Progenitor cell of endocrine pancreas (in vitro differentiated cells): ENCODE data around the gene PTPN14. TPM values are rescaled to one million over a fixed set of nuclear protein-coding genes. Genes with fewer than 3 reads are reported as not detected.

Source experiments
- DNase-seq: peaks from one replicate; pipeline ENCODE4 v3.0.0; 2021; ENCODE audit warnings: low spot score; ENCODE audit not compliant: unreplicated experiment
- H3K27ac Mint-ChIP-seq: 2 replicates; pipeline ENCODE4 v1.8.0; 2021; ENCODE audit warnings: mild to moderate bottlenecking, moderate library complexity, mixed read lengths
- H3K27me3 Mint-ChIP-seq: 2 replicates; pipeline ENCODE4 v1.8.0; 2021; ENCODE audit warnings: mixed read lengths
- H3K36me3 Mint-ChIP-seq: 2 replicates; pipeline ENCODE4 v1.8.0; 2022; ENCODE audit warnings: mixed read lengths; ENCODE audit not compliant: insufficient read depth
- H3K4me1 Mint-ChIP-seq: 2 replicates; pipeline ENCODE4 v1.8.0; 2021; ENCODE audit warnings: low read depth, mixed read lengths
- H3K4me3 Mint-ChIP-seq: 2 replicates; pipeline ENCODE4 v1.8.0; 2021; ENCODE audit warnings: low read depth, mild to moderate bottlenecking, moderate library complexity, mixed read lengths
- H3K9me3 Mint-ChIP-seq: 2 replicates; pipeline ENCODE4 v1.8.0; 2021; ENCODE audit warnings: low read depth, mixed read lengths
- total RNA-seq: library from RNA; stranded (reverse); gene quantifications from 2 replicates; pipeline ENCODE4 v1.2.1, GENCODE V29; 2021
- TF ChIP-seq, protein P1 (sequence below): fragments of 200-600 bp; sonication (generic); IDR thresholded peaks from one replicate; pipeline ENCODE4 v1.5.0; 2021; ENCODE audit warnings: antibody characterized with exemption, mild to moderate bottlenecking; ENCODE audit not compliant: unreplicated experiment

PTPN14 gene
- total RNA-seq, 1 donor from 2014 or later: 37.0 TPM

DNA sequence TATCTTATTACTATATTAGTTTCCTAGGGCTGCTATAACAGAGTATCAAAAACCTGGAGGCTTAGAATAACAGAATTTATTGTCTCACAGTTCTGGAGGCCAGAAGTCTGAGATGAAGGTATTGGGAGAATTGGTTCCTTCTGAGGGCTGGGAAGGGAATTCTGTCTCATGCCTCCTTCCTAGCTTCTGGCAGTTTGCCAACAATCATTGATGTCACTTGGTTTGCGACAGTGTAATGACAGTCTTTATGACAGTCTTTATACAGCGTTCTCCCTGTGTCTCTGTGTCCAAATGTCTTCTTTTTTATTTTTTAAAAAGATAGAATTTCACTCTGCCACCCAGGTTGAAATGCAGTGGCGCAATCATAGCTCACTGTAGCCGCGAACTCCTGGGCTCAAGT is 35.8 kb upstream of the PTPN14 start:
- Mint-ChIP-seq H3K9me3 (no peaks in the 10 kb centered on the region), H3K36me3 (no peaks in the 10 kb centered on the region), H3K27ac (no peak overlapping the region), H3K4me3 (no peak overlapping the region), H3K4me1 (peaks cover 4% of the 10 kb centered on the region), H3K27me3 (no peaks in the 10 kb centered on the region)
- no peak for DNase-seq
- TF ChIP-seq, protein P1, sequence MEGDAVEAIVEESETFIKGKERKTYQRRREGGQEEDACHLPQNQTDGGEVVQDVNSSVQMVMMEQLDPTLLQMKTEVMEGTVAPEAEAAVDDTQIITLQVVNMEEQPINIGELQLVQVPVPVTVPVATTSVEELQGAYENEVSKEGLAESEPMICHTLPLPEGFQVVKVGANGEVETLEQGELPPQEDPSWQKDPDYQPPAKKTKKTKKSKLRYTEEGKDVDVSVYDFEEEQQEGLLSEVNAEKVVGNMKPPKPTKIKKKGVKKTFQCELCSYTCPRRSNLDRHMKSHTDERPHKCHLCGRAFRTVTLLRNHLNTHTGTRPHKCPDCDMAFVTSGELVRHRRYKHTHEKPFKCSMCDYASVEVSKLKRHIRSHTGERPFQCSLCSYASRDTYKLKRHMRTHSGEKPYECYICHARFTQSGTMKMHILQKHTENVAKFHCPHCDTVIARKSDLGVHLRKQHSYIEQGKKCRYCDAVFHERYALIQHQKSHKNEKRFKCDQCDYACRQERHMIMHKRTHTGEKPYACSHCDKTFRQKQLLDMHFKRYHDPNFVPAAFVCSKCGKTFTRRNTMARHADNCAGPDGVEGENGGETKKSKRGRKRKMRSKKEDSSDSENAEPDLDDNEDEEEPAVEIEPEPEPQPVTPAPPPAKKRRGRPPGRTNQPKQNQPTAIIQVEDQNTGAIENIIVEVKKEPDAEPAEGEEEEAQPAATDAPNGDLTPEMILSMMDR: no peak

DNA sequence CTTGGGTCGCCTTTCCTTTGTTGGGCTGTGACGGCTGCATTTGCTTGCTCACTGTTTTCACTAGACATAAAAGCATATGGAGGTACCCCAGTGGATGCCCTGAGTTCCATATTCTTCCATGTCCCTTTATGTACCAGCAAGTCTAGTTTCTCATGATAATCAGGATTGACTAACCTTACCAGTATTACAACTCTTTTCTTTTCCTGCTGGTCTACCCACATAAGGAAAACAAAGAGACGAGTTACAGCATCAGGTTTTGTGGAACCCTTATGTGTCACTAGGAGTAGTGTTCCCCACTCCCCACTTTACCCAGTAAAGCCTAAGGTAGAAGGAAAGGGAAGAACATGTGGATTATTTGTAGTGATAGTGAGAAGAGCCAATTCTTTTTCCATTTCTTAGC is 35.2 kb upstream of the PTPN14 start:
- Mint-ChIP-seq H3K27me3 (no peaks in the 10 kb centered on the region), H3K36me3 (no peaks in the 10 kb centered on the region), H3K4me3 (no peak overlapping the region), H3K27ac (no peak overlapping the region), H3K4me1 (peaks cover 4% of the 10 kb centered on the region), H3K9me3 (no peaks in the 10 kb centered on the region)
- TF ChIP-seq, protein P1: no peak
- no peak for DNase-seq

DNA sequence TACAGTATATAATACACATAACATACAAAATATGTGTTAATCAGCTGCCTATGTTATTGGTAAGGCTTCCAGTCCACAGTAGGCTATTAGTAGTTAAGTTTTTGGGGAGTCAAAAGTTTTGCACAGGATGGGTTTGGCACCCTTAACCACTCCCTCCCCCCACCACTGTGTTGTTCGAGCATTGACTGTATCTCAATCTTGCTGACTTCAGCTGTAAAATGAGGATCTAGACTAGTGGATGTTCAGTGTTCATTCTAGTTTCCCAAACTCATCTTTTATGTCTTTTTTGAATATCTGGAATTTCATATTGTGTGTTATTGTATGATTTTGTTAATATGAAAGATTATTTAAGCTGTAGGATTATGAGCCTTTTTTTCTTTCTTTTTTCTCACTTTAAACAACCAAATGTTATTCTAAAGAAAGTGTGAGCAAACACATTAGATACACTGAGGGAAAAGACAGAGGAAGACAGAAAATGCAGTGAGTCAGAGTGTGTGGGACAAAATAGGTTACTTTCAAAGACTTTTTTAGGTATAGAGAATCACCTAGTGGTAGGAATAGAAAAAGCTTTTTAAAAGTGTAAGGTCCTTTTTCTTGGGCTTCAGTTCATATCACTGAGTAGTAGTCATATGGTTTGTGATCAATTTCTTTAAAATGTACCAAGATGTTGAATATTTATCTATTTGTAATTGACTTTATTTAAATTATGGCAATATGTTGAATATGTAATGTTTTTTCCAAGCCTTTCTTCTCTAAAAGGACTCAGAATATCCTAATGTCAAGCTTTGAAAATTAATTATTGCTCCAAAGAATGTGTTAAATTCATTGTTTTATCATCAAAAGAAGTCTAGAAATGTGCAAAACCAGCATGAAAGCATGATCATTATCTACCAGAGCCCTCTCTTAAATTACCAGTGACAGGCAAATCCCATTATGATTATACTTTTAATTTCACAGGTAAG is 33.7 kb upstream of the PTPN14 start:
- H3K4me1 Mint-ChIP-seq: peaks cover 4% of the 10 kb centered on the region
- no peak for DNase-seq
- H3K27ac Mint-ChIP-seq: no peak overlapping the region
- no peaks in the 10 kb centered on the region for H3K36me3 Mint-ChIP-seq
- H3K27me3 Mint-ChIP-seq: no peaks in the 10 kb centered on the region
- H3K4me3 Mint-ChIP-seq: no peak overlapping the region
- no peaks in the 10 kb centered on the region for H3K9me3 Mint-ChIP-seq
- TF ChIP-seq, protein P1: peak; percentile 75

DNA sequence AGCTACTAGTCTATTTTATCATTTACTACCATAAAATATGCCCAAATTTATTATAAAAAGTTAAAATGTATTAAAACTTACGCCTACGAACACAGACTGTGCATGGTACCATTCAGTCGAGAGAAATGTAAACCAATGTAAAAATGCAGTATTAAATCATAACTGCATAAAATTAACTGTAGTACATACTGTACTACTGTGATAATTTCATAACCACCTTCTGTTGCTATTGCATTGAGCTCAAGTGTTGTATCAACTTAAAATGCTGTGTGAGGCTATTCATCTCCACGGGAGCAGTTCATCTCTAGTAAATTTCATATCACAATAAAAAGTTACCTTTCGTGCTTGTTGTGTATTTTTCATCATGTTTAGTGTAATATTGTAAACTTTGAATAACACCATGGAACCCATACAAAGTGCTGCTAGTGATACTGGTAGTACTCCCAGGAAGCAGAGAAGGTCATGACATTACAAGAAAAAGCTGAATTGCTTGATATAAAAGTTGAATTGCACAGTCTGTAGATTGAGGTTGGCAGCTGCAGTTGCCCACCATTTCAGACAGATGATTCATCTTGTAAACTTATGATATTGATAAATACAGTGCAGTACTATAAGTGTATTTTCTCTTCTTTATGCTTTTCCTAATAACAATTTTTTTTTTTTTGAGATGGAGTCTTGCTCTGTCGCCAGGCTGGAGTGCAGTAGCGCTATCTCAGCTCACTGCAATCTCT is 32.6 kb upstream of the PTPN14 start:
- Mint-ChIP-seq H3K27ac (no peak overlapping the region), H3K27me3 (no peaks in the 10 kb centered on the region), H3K9me3 (no peaks in the 10 kb centered on the region), H3K4me3 (no peak overlapping the region), H3K4me1 (peaks cover 4% of the 10 kb centered on the region), H3K36me3 (no peaks in the 10 kb centered on the region)
- TF ChIP-seq, protein P1: no peak
- DNase-seq: no peak

DNA sequence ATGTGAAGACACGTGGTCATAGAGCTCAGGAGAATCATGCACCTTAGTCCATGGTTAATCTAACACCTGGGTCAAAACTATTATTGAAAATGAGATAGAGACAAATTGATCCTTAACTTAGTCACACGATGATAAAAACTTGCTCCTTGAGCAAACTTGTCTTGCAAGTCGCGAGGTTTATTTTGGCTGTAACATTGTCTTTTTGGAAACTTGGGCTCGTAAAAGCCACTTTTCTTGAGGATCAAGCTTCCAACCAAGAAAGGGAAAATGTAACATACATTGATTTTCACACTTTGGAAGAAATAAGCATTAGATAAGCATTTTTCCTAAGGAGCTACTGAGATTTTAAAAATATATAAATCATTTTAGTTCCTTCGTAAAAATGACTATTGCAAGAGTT is 31.7 kb upstream of the PTPN14 start:
- Mint-ChIP-seq H3K9me3 (no peaks in the 10 kb centered on the region), H3K27ac (no peak overlapping the region), H3K27me3 (no peaks in the 10 kb centered on the region), H3K4me1 (peaks cover 4% of the 10 kb centered on the region), H3K4me3 (no peak overlapping the region), H3K36me3 (no peaks in the 10 kb centered on the region)
- TF ChIP-seq, protein P1: no peak
- no peak for DNase-seq
